ENCODE data around the gene NUDT16L1. TPM values are rescaled to one million over a fixed set of nuclear protein-coding genes. Genes with fewer than 3 reads are reported as not detected.

NUDT16L1 gene
- total RNA-seq, 1 donor from 2014 or later: 27.3 TPM

DNA sequence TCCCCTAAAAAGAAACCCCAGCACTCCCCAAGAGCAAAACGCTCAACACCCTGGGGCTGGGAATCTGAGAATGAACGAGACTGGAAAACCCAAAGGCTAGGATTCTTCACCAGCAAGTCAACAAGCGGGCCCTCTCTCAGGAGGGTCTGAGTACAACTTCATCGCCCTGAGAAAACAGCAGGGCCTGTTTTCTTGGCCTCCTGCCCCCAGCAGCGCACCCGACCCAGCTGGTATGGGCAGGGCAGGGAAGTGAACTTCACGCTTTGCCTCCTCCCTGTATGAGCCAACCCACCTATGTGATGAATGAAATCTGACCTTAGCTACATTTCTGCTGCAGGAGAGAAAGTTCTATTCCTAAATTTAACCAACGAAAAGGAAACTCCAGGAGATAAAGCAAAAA is 11.1 kb downstream of the NUDT16L1 start:
- Histone ChIP-seq H3K4me3 (no peak overlapping the region), H3K36me3 (peaks cover 85% of the 10 kb centered on the region)
- ATAC-seq: no peak

DNA sequence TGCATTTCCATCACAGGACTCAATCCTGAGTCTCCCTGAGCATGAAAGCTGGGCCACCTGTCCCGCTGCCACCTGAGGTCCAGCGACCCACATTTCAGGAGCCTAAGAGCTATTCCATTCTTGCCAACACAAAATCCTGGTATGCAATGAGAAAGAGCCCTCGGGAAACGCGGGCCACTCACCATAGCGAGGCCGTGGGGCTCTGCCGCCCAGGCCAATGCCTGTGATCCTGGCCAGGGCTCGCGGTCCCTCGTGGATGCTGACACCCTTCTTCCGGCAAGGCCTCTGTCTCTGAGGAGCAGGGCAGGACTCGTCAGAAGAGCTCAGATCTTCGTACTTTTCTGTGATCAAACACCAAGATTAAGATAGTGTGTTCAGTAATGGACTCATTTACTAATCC is 11.6 kb downstream of the NUDT16L1 start:
- TF ChIP-seq, protein P1, sequence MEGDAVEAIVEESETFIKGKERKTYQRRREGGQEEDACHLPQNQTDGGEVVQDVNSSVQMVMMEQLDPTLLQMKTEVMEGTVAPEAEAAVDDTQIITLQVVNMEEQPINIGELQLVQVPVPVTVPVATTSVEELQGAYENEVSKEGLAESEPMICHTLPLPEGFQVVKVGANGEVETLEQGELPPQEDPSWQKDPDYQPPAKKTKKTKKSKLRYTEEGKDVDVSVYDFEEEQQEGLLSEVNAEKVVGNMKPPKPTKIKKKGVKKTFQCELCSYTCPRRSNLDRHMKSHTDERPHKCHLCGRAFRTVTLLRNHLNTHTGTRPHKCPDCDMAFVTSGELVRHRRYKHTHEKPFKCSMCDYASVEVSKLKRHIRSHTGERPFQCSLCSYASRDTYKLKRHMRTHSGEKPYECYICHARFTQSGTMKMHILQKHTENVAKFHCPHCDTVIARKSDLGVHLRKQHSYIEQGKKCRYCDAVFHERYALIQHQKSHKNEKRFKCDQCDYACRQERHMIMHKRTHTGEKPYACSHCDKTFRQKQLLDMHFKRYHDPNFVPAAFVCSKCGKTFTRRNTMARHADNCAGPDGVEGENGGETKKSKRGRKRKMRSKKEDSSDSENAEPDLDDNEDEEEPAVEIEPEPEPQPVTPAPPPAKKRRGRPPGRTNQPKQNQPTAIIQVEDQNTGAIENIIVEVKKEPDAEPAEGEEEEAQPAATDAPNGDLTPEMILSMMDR (IDR thresholded peaks at IDR 0.05): no peak
- intact Hi-C loops (cut with DNase I): no loop called here
- Histone ChIP-seq H3K4me3 (no peak overlapping the region), H3K9me3 (no peaks in the 10 kb centered on the region), H3K27ac (no peak overlapping the region), H3K36me3 (peaks cover 85% of the 10 kb centered on the region), H3K4me1 (no peaks in the 10 kb centered on the region), H3K27me3 (ENCODE audit: low read depth) (no peaks in the 10 kb centered on the region)
- DNase-seq (no peak), ATAC-seq (no peak)

More for the DNA sequence above, 11.1 kb downstream of the NUDT16L1 start:
- intact Hi-C loops (cut with DNase I): no loop called here
- TF ChIP-seq, protein P1 (IDR thresholded peaks at IDR 0.05): no peak
- Histone ChIP-seq H3K27ac (no peak overlapping the region), H3K4me1 (no peaks in the 10 kb centered on the region), H3K9me3 (no peaks in the 10 kb centered on the region), H3K27me3 (ENCODE audit: low read depth) (no peaks in the 10 kb centered on the region)
- DNase-seq: no peak

DNA sequence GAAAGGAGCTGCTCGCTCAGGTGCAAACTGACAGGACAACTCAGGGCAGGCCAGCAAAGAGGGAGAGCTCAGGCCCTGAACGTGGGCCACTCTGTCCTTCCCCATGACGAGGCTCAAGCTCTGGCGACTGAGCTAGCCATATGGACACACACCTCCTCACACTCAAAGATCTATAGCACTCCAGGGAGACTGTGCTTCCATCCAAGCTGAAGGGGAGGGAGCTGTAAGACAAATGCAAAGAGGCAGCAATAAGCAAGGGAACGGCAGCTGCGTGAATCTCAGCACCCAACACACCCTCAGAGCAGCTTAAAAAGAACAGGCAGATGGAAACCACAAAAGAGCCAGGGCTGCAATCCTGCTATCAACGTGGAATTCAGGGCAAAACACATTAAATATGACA is 13.5 kb downstream of the NUDT16L1 start:
- no peak overlapping the region for H3K27ac ChIP-seq
- TF ChIP-seq, protein P1 (IDR thresholded peaks at IDR 0.05): no peak
- no peak for ATAC-seq
- H3K27me3 ChIP-seq (ENCODE audit: low read depth): no peaks in the 10 kb centered on the region
- DNase-seq: no peak
- H3K36me3 ChIP-seq: peaks cover 85% of the 10 kb centered on the region
- intact Hi-C loops (cut with DNase I): no loop called here
- no peaks in the 10 kb centered on the region for H3K4me1 ChIP-seq
- H3K9me3 ChIP-seq: no peaks in the 10 kb centered on the region
- no peak overlapping the region for H3K4me3 ChIP-seq

DNA sequence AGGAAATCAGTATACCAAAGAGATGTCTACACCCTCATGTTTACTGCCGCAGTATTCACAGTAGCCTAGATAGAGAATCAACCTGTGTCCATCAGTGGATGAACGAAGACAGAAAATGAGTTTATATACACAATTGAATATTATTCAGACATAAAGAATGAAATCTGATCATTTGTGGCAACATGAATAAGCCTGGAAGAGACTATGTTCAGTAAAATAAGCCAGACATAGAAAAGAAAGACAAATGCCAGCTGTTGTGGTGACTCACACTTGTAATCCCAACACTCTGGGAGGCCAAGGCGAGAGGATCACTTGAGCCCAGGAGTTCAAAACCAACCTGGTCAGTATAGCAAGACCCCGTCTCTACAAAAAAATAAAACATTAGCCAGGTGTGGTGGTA is 16.1 kb downstream of the NUDT16L1 start:
- H3K27me3 ChIP-seq (ENCODE audit: low read depth): no peaks in the 10 kb centered on the region
- ATAC-seq: no peak
- TF ChIP-seq, protein P1 (IDR thresholded peaks at IDR 0.05): no peak
- no peak overlapping the region for H3K4me3 ChIP-seq
- H3K27ac ChIP-seq: no peak overlapping the region
- no peaks in the 10 kb centered on the region for H3K4me1 ChIP-seq
- peaks cover 87% of the 10 kb centered on the region for H3K36me3 ChIP-seq
- no peak for DNase-seq
- H3K9me3 ChIP-seq: no peaks in the 10 kb centered on the region
- intact Hi-C loops (cut with DNase I): no loop called here

DNA sequence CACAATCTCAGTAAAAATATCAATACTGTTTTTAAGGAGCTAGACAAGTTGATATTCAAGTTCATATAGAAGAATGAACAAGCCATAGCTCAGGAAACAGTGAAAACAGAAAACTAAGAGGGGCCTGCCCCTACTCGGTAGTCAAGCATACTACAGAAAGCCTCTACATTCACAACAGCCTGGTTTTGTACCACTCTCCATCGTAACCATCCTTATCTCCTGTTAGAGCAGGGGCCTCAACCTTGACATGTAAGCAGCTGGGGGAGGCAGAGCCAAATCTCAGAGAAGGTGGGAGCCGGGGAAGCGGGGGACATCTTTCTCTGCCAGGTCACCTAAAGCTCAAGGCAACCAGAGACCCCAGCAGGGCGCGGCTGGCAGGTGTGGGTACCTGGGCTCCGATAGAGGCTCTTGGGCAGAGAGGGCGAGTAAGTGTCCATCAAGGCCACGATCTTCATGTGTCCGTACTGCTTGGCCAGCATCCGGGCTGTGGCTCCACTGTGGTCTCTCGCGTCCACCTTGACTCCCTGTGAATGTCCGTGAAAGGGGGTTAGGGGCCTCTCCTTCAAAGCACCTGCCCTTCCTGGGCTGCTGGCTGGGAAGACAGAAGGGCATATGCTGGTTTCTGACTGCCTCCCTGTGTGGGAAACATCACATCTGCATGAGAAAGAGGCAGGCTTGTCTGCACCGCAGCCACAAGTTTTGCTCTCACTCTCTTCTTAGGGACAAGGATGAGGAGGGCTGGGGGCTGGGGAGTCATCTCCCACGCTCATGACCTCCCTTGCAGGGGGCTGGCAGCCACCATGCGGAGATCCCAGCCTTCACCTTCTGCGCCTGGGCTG is 20.5 kb downstream of the NUDT16L1 start:
- DNase-seq (no peak), ATAC-seq (no peak)
- Histone ChIP-seq H3K27ac (no peak overlapping the region), H3K9me3 (no peaks in the 10 kb centered on the region), H3K4me3 (no peak overlapping the region), H3K27me3 (ENCODE audit: low read depth) (no peaks in the 10 kb centered on the region), H3K36me3 (peaks cover 79% of the 10 kb centered on the region), H3K4me1 (no peaks in the 10 kb centered on the region)
- TF ChIP-seq, protein P1 (IDR thresholded peaks at IDR 0.05): no peak
- intact Hi-C loops (cut with DNase I): no loop called here
